Endothelial cell of umbilical vein (primary cell): Measurements from ENCODE around the gene CCN2. TPM values are rescaled to one million over a fixed set of nuclear protein-coding genes. Genes with fewer than 3 reads are reported as not detected.

ENCODE experiments used
- BruUV-seq: library from RNA; stranded (reverse); fragments of 400-500 nt; replicated peaks from 2 replicates; lab custom pipeline; 2021; lab: Mats Ljungman, UMichigan
- CTCF ChIA-PET: fragments of 300-600, 350-600 bp; sonication (Branson Sonifier 250); formaldehyde crosslinking; loops from one replicate; lab custom pipeline; 2021; ENCODE audit warnings: antibody characterized with exemption, inconsistent platforms; lab: Charles Lee
- POLR2A ChIA-PET: fragments of 300-600, 350-600 bp; sonication (Branson Sonifier 250); formaldehyde crosslinking; loops from one replicate; lab custom pipeline; 2021; ENCODE audit warnings: antibody characterized with exemption, inconsistent platforms; lab: Charles Lee
- DNase-seq: peaks from one replicate; pipeline ENCODE4 v3.0.0-alpha.2; 2011; ENCODE audit warnings: low read depth, low spot score
- FAIRE-seq: peaks from 2 replicates; lab custom pipeline; 2011; peaks lifted over from hg19 to GRCh38; lab: Jason Lieb, UNC
- H2AFZ ChIP-seq: 2 replicates; pipeline ENCODE4 v1.6.0; 2012; ENCODE audit warnings: low read depth, low read length, control low read depth, inconsistent platforms
- H3K27ac ChIP-seq: 2 replicates; pipeline ENCODE4 v1.5.1; 2011; ENCODE audit warnings: low read depth, mild to moderate bottlenecking, control low read depth, low read length, moderate library complexity; ENCODE audit not compliant: insufficient read depth
- H3K27me3 ChIP-seq, 2 experiments: 2 replicates each; pipeline versions ENCODE4 v1.6.0 to v1.6.1; 2011; ENCODE audit warnings: low read length in 2 of 2, mixed read lengths in 1 of 2; ENCODE audit not compliant: control insufficient read depth in 2 of 2, insufficient read depth in 2 of 2
- H3K36me3 ChIP-seq, 2 experiments: 2 replicates in 1 of 2; 3 replicates in 1 of 2; pipeline ENCODE4 v1.5.1; 2011; ENCODE audit warnings: low read length in 2 of 2, mild to moderate bottlenecking in 1 of 2, moderate library complexity in 1 of 2; ENCODE audit not compliant: control insufficient read depth in 2 of 2, insufficient read depth in 2 of 2; ENCODE audit errors: extremely low read depth in 1 of 2
- H3K4me1 ChIP-seq: 3 replicates; pipeline ENCODE4 v1.5.1; 2011; ENCODE audit warnings: mild to moderate bottlenecking, low read length; ENCODE audit not compliant: control insufficient read depth, insufficient read depth; ENCODE audit errors: extremely low read depth
- H3K4me2 ChIP-seq: 2 replicates; pipeline ENCODE4 v1.6.1; 2011; ENCODE audit warnings: low read length, control low read depth, mixed read lengths; ENCODE audit not compliant: insufficient read depth
- H3K4me3 ChIP-seq, 3 experiments: fragments of 200-600 bp in 1 of 3; sonication (generic), shearing (Covaris generic) in 1 of 3; replicated peaks in 1 of 3; 2 replicates each; pipeline ENCODE4 v1.5.1; 2011 to 2016; ENCODE audit warnings: control low read depth in 3 of 3, low read length in 3 of 3, mild to moderate bottlenecking in 2 of 3, inconsistent platforms in 1 of 3, low read depth in 1 of 3, moderate library complexity in 1 of 3; ENCODE audit not compliant: insufficient read depth in 1 of 3
- H3K79me2 ChIP-seq: 2 replicates; pipeline ENCODE4 v1.6.0; 2012; ENCODE audit warnings: low read length, inconsistent platforms; ENCODE audit not compliant: control insufficient read depth, insufficient read depth
- H3K9ac ChIP-seq: replicated peaks from 2 replicates; pipeline ENCODE3; 2011; ENCODE audit warnings: low read length, control low read depth; ENCODE audit not compliant: insufficient read depth; ENCODE audit errors: extremely low read depth
- H3K9me1 ChIP-seq: replicated peaks from 3 replicates; pipeline ENCODE4 v1.6.0; 2011; ENCODE audit warnings: mild to moderate bottlenecking, low read length; ENCODE audit not compliant: control insufficient read depth, insufficient read depth; ENCODE audit errors: extremely low read depth
- H3K9me3 ChIP-seq: replicated peaks from 2 replicates; pipeline ENCODE4 v1.5.1; 2012; ENCODE audit warnings: low read length, inconsistent platforms; ENCODE audit not compliant: control insufficient read depth, insufficient read depth
- H4K20me1 ChIP-seq: replicated peaks from 2 replicates; pipeline ENCODE3; 2011; ENCODE audit warnings: mild to moderate bottlenecking, low read length; ENCODE audit not compliant: control insufficient read depth, insufficient read depth; ENCODE audit errors: extremely low read depth
- CTCF ChIP-seq, 2 donors: IDR thresholded peaks; 1 replicate in 1 of 2; 2 replicates in 1 of 2; pipeline ENCODE4 v1.5.1; 2011; ENCODE audit warnings: low read length in 2 of 2, mild to moderate bottlenecking in 2 of 2, moderate library complexity in 2 of 2, control low read depth in 1 of 2, inconsistent platforms in 1 of 2, low read depth in 1 of 2; ENCODE audit not compliant: insufficient read depth in 1 of 2; ENCODE audit errors: extremely low read depth in 1 of 2
- EZH2 ChIP-seq: IDR thresholded peaks from 2 replicates; pipeline ENCODE4 v1.6.1; 2012; ENCODE audit warnings: borderline replicate concordance, low read depth, mild to moderate bottlenecking, moderate library complexity, low read length, inconsistent platforms; ENCODE audit not compliant: severe bottlenecking
- FOS ChIP-seq: IDR thresholded peaks from 2 replicates; pipeline ENCODE4 v1.6.1; 2011; ENCODE audit warnings: mild to moderate bottlenecking, low read length, moderate library complexity, borderline replicate concordance; ENCODE audit not compliant: insufficient read depth
- JUN ChIP-seq: IDR thresholded peaks from 2 replicates; pipeline ENCODE4 v1.6.1; 2011; ENCODE audit warnings: borderline replicate concordance, low read depth; ENCODE audit not compliant: insufficient read length, insufficient read depth
- POLR2A ChIP-seq: IDR thresholded peaks from 2 replicates; pipeline ENCODE4 v1.6.1; 2012; ENCODE audit warnings: low read depth, mild to moderate bottlenecking, control low read depth, low read length
- POLR2AphosphoS5 ChIP-seq: IDR thresholded peaks from 2 replicates; pipeline ENCODE4 v1.6.1; 2012; ENCODE audit warnings: low read depth, mild to moderate bottlenecking, control low read depth, low read length, moderate library complexity; ENCODE audit not compliant: insufficient read depth
- dilution Hi-C: fragments of 300-500 bp; cut with MboI; formaldehyde crosslinking; loops from one replicate; pipeline ENCODE4 v1.15.0; 2019; ENCODE audit warnings: low sequenced_read_pairs; ENCODE audit not compliant: extremely low pct_ligation_motif_present
- intact Hi-C: fragments of 100-400 bp; cut with micrococcal nuclease; formaldehyde crosslinking; loops from one replicate; pipeline ENCODE4 v1.10.0; 2022
- polyA plus RNA-seq, 4 experiments: library from polyadenylated mRNA; depleted of rRNA in 3 of 4; stranded (reverse) in 3 of 4; unstranded in 1 of 4; fragments of >200 nt; gene quantifications; 2 replicates each; pipeline versions ENCODE4 v1.2.1 to v1.2.3, GENCODE V29; 2011 to 2012; ENCODE audit warnings: missing spikeins in 1 of 4
- total RNA-seq: library from RNA; stranded (reverse); gene quantifications from 2 replicates; pipeline ENCODE4 v1.2.3, GENCODE V29; 2021

CCN2 gene
- total and polyA plus RNA-seq, 2 donors (not counting 3 experiments of a cell fraction or from before 2014, with no cell fraction given): 1,926 to 2,488 TPM

GRCh38 chr6:131955192-131955591, 4.0 kb upstream of the CCN2 start:
- Histone ChIP-seq H2AFZ (peak overlapping the region; percentile 46), H3K9me3 (no peaks in the 10 kb centered on the region), H3K9me1 (no peaks in the 10 kb centered on the region), H3K4me3 (no peak overlapping the region), H3K27ac (peak overlapping the region; percentile 98), H3K27me3 (no peaks in the 10 kb centered on the region), H3K36me3 (peaks cover 0 to 3% of the 10 kb centered on the region in 2 experiments), H3K4me1 (peaks cover 45% of the 10 kb centered on the region), H3K4me2 (peak overlapping the region; percentile 82), H4K20me1 (no peaks in the 10 kb centered on the region), H3K9ac (peak overlapping the region; percentile 86), H3K79me2 (peaks cover 15% of the 10 kb centered on the region)
- no peak for DNase-seq
- intact Hi-C loops (no loop called here), dilution Hi-C loops (no loop called here)
- BruUV-seq: TSS peak; percentile 23
- ChIA-PET POLR2A (interaction anchor here (0.7 to 2.2 kb wide), 13 partner anchors 9 to 292 kb away, joined by 3 to 15 read pairs (median 4); no protein-coding TSS in a partner anchor), CTCF (interaction anchor here (0.5 to 2.7 kb wide), 12 partner anchors 10 to 480 kb away, joined by 3 to 18 read pairs (median 4); no protein-coding TSS in a partner anchor)
- no peak for FAIRE-seq
- TF ChIP-seq FOS: no peak
- no peak for TF ChIP-seq EZH2
- TF ChIP-seq POLR2A: no peak

- Histone ChIP-seq H3K79me2 (peaks cover 20% of the 10 kb centered on the region), H3K9me1 (no peaks in the 10 kb centered on the region), H3K9me3 (no peaks in the 10 kb centered on the region), H3K4me3 (peak overlapping the region in 1 of 3 experiments; percentile 34), H3K36me3 (peaks cover 3 to 8% of the 10 kb centered on the region in 2 experiments), H3K27ac (peak overlapping the region; percentile 98), H2AFZ (no peak overlapping the region), H3K27me3 (no peaks in the 10 kb centered on the region), H3K4me1 (peaks cover 44% of the 10 kb centered on the region), H3K4me2 (peak overlapping the region; percentile 82), H3K9ac (peak overlapping the region; percentile 86), H4K20me1 (no peaks in the 10 kb centered on the region)
- peak; percentile 95 for FAIRE-seq
- ChIA-PET CTCF (interaction anchor here (0.5 to 2.7 kb wide), 12 partner anchors 10 to 480 kb away, joined by 3 to 18 read pairs (median 4); no protein-coding TSS in a partner anchor), POLR2A (interaction anchor here (0.7 to 2.2 kb wide), 12 partner anchors 23 to 292 kb away, joined by 3 to 15 read pairs (median 4); no protein-coding TSS in a partner anchor)
- TF ChIP-seq EZH2: no peak
- peak; percentile 74 for TF ChIP-seq POLR2AphosphoS5
- peak; percentile 91 for TF ChIP-seq FOS
- peak; percentile 72 for TF ChIP-seq JUN
- no peak for TF ChIP-seq CTCF (IDR thresholded peaks at IDR 0.05; ENCODE audit: extremely low read depth in 1 of 2, insufficient read depth in 1 of 2, low read depth in 1 of 2, low read length in 2 of 2)
- peak; percentile 98 for DNase-seq
- dilution Hi-C loops (no loop called here), intact Hi-C loops (no loop called here)
- BruUV-seq: no TSS peak
Observed at GRCh38 chr6:131954775-131955107, 3.6 kb upstream of the CCN2 start.
